Astrocyte of the cerebellum (primary cell): ENCODE measurements around the gene TBC1D5.
"Not testable (repeated sequence)": the region's sequence is repeated elsewhere in the genome, so short reads cannot be mapped to it uniquely, and the experiment has no call there.

Experiments used
- DNase-seq: peaks from one replicate; pipeline ENCODE4 v3.0.0-alpha.2; 2011; ENCODE audit warnings: low read depth
- H3K4me3 ChIP-seq: 2 replicates; pipeline ENCODE4 v1.5.1; 2011; ENCODE audit warnings: mild to moderate bottlenecking, low read depth, low read length, moderate library complexity
- CTCF ChIP-seq: IDR thresholded peaks from 2 replicates; pipeline ENCODE4 v1.5.1; 2012; ENCODE audit warnings: low read length, low read depth, moderate library complexity, mild to moderate bottlenecking; ENCODE audit errors: missing control alignments
- in situ Hi-C: cut with HindIII; loops from 2 replicates; pipeline ENCODE4 v1.10.0; 2017; ENCODE audit warnings: low sequenced_read_pairs

TBC1D5 gene

GRCh38 chr3:17717411-17717810 lies 25.0 kb downstream of the TBC1D5 start:
- no peak overlapping the region for H3K4me3 ChIP-seq
- no peak for DNase-seq
- TF ChIP-seq CTCF, result no peak
- in situ Hi-C loops, result no loop called here

- H3K4me3 ChIP-seq, result no peak overlapping the region
- in situ Hi-C loops, result no loop called here
- no peak for DNase-seq
- no peak for TF ChIP-seq CTCF
These were observed 28.0 kb downstream of the TBC1D5 start for GRCh38 chr3:17714473-17714872.

- TF ChIP-seq CTCF, result no peak
- in situ Hi-C loops, result no loop called here
- DNase-seq, result no peak
- H3K4me3 ChIP-seq, result no peak overlapping the region
These were observed 33.1 kb downstream of the TBC1D5 start for GRCh38 chr3:17709236-17709810.

- H3K4me3 ChIP-seq, result no peak overlapping the region
- no peak for TF ChIP-seq CTCF
- in situ Hi-C loops, result no loop called here
- DNase-seq, result no peak
These were observed 34.5 kb downstream of the TBC1D5 start for GRCh38 chr3:17707813-17708543.

- in situ Hi-C loops, DNase-seq: not testable (repeated sequence)
These were observed 36.4 kb downstream of the TBC1D5 start for GRCh38 chr3:17705991-17706390.

GRCh38 chr3:17699815-17700214 lies 42.6 kb downstream of the TBC1D5 start:
- DNase-seq, in situ Hi-C loops, H3K4me3 ChIP-seq: not testable (repeated sequence)

More at GRCh38 chr3:17705991-17706390, 36.4 kb downstream of the TBC1D5 start:
- not testable (repeated sequence) for H3K4me3 ChIP-seq

GRCh38 chr3:17695665-17696064 lies 46.8 kb downstream of the TBC1D5 start:
- DNase-seq, in situ Hi-C loops, H3K4me3 ChIP-seq: not testable (repeated sequence)

GRCh38 chr3:17693670-17693999 lies 48.8 kb downstream of the TBC1D5 start:
- DNase-seq, in situ Hi-C loops, H3K4me3 ChIP-seq: not testable (repeated sequence)

GRCh38 chr3:17692846-17693669 lies 49.4 kb downstream of the TBC1D5 start:
- in situ Hi-C loops, H3K4me3 ChIP-seq, DNase-seq: not testable (repeated sequence)
